T47D (cell line): Measurements from ENCODE around the gene DLG2.

Experiments used
- DNase-seq, 2 experiments: peaks; one replicate each; pipeline versions ENCODE4 v3.0.0 to v3.0.0-alpha.2; 2011 to 2012; ENCODE audit warnings: low read depth in 1 of 2, low spot score in 1 of 2
- JUND ChIP-seq: IDR thresholded peaks from 2 replicates; pipeline ENCODE4 v1.6.1; 2012; ENCODE audit warnings: low read depth
- in situ Hi-C: cut with HindIII; loops from 2 replicates; pipeline ENCODE4 v1.10.0; 2016; ENCODE audit warnings: low sequenced_read_pairs, low pct_unique_long_range_greater_than_20kb

The DLG2 gene

DNA sequence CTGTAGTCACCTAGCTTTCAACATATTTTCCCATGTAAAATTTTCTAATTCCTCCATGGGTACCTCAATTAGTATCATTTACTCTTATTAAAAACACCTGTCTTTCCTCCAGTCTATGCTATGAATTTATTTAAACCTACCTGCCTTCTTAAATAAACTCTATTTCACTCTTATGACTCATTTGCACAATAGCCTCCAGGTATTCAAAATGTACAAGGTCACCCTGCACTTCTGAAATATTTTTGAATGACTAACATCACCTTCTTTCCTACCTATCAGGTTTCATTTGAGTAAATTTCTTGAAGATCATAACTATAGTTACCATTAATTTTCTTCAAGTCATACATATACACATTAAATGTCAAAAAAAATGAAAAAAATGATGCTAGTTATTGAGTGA is 939.7 kb downstream of the DLG2 start:
- TF ChIP-seq JUND = peak; percentile 99
- DNase-seq = peak; percentile 36 to 95
- in situ Hi-C loops = no loop called here

DNA sequence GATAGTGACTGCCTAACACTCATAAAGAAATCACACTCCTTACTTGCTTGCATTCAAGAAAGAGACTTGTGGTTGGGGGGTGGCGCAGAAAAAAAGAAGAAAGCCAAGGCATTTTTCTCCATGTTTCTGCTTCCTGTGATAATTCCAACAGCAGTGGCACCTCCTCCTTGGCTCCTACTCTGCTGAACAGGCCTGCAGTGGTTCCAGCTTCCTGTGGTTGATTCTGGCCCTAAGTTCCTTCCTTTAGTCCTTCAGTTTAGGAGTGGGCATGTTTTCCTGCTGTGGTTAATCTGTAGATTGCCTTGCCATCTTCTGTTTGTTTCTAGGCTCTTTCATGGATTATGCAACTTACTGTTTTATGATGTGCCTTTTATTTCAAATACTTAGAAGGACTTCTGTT is 940.4 kb downstream of the DLG2 start:
- in situ Hi-C loops = no loop called here
- DNase-seq = peak in 1 of 2 experiments; percentile 67
- TF ChIP-seq JUND = no peak

DNA sequence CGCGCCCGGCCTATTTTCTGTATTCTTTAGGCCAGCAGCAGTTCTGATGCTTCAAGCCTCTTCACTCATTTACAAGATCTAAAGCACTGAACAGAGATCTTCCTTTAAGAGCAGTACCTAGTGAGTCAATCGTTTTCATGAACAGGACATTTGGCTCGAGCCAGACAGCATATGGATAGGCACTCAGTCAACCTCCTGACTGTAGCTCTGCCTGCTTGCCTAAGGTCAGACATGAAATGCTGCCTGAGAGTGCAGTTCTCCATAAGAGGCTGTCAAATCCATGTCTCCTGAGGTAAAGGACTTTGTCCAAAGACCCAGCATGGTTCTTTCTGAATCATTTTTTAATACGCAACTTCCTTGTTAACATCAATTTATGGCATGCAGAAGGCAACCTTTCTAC is 941.2 kb downstream of the DLG2 start:
- no peak for DNase-seq
- in situ Hi-C loops = no loop called here
- TF ChIP-seq JUND = no peak

DNA sequence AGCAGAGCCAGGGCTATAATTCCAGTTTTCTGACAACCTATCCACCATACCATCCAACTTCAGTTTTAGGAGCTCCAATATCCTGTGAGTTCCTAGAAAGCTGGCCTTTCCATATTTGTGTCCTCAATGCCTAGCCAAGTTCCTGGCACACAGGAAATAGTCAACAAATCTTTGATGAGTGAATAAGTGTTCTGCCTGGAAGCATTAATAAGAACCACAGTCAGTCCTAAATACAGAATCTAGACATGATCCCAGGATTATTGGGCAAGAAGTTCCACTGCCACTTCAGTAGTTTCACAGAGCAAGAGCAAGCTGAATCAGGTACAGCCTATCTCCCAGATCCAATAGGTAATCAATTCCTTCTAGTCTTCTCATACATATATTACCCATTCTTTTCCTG is 942.0 kb downstream of the DLG2 start:
- TF ChIP-seq JUND = no peak
- in situ Hi-C loops = no loop called here
- peak in 1 of 2 experiments; percentile 33 for DNase-seq

DNA sequence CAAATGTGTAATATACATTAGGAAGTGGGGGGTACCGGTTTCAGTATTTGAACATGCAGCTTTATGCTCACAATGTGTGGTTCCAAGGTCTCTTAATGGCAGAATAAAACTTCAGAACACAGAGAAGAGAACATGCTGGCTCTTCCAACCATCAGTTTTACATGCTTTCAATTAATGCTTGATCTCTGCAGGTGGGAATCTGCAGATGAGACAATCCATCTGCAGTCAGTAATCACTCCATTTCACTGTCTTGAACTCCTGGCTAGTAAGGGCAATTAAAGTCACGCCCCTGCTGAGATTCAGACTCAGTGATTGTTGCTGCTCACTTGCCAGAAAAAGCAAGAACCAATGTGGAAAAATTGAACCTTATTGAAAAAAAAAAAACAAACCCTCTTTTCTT is 945.7 kb downstream of the DLG2 start:
- TF ChIP-seq JUND = no peak
- no peak for DNase-seq
- in situ Hi-C loops = no loop called here

DNA sequence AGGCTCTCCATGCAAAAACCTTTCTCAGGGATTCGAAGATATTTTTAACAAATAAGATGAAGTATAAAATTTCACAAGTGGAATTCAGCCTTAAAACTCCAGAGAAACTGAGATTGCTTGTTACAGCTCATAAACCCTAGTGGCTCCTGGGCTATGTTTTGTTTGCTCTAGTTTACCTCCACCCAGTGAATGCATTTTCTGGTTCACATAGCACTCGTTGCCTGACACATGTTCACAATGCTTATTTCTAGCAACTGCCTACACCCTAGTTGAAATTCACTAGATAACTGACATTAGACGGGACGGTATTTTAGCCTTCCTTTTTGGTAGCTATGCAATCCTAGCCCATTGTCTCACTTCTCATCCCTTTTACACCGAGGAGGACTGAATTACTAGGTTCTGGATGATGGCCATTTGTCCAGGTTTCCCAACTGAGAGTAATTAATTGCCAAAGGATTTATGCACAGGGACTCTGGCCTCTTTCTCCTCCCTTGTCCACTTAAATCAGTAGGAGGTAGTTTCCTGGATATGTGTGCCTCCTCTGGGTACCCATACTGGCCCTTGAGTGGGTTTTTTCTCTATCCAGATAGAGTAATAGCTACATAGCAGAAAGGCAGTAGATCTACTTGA is 951.6 kb downstream of the DLG2 start:
- DNase-seq = no peak
- in situ Hi-C loops = no loop called here

DNA sequence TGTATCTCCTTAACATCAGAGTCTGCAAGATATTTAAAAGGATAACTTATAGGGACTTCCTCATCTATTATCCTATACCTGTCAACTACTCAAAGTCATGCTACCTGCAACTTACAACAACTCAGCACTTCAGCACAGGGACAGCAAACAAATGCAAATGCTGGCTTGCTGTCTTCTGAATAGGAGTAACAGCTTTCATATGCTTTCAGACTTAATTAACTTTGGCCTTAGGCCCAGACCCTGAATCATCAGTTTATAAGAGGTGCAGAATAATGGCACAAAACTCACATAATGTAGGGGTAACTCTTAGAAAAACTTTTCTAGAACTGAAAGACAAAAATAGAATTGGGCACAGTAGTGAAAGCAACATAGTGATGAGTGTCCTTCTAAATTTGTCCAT is 953.4 kb downstream of the DLG2 start:
- in situ Hi-C loops = no loop called here
- DNase-seq = peak in 1 of 2 experiments; percentile 78
- no peak for TF ChIP-seq JUND

More for the DNA sequence above, 951.6 kb downstream of the DLG2 start:
- no peak for TF ChIP-seq JUND

DNA sequence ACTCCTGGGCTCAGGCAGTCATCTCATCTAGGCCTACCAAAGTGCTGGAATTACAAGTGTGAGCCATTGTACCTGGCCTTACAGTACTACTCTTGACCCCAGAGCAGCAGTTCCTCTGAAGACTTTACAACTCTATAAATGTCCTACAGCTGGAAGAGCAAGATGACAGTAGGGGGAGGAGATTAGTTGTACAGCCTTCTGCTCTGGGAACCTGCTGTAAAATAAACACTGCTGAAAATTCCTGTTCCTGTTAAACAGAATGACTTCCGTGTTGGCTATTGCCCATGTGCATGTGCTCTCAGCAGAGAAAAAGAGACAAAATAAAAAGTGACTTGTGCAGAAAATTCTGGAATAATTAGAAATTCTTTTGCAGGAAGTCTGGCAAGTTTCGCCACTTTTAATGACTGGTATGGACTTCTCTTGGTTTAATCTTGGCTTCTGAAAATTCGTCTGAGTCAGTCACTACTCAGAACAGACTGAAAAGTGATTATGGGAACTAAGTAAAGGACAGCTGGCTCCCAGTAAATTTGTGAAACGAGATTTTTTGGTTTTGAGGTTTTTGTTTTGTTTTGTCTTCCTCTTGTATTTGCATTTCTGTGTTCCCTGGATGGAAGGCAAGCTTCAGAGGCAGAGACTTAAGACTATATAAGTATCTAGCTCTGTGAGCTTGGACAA is 955.7 kb downstream of the DLG2 start:
- TF ChIP-seq JUND = peak; percentile 47; the same call in 1 of the 2 replicates
- in situ Hi-C loops = no loop called here
- peak; percentile 45 to 96 for DNase-seq

DNA sequence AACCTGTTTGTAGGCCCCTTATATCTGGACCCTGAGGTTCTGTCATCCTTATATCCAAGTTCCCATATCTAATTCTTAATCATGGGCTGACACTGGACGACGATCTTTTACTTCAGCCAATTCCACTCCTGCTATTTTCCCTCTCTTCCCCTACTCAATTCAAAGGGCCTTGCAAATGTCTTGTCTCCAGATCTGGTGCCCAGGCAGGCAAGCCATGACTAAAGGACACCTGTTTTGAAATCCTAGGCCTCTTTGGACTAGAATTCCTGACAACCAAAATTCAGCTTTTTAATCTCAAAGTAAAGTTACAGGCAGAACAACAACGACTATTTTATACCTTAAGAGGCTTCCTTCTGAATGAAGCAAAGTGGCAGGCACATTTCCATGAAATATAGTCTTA is 963.4 kb downstream of the DLG2 start:
- in situ Hi-C loops = no loop called here
- TF ChIP-seq JUND = no peak

DNA sequence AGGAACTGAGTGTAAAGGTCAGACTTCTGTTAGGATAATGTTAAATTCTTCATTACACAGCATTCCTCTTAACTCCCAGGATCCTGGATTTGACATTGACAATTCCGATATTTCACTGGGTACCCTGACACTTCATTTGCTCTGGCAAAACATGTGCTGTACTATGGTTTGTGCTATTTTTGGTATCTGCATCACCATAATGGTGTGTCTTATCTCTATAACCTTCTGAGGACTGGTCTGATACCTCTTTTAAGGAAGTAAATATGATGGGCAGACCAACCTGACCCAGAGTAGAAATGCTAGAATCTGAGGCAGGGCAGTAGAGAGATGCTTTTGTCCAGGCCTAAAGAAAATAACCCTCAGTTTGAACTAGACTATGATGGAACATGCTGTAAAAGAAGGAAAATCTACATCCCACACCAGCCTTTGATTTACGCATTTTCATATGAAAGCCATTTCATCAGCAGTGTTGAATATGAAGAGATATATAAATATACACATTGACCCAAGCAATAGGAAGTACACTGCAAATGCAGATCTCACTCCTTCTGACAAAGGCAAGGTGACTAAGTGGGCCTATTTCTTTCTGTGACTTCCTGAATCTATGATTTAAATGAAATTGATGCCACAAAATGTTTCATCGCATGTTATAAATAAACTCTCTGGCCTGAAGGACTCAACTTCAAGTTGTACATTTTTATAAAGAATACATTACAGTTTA is 966.7 kb downstream of the DLG2 start:
- DNase-seq = no peak
- TF ChIP-seq JUND = no peak
- in situ Hi-C loops = no loop called here

More for the DNA sequence above, 963.4 kb downstream of the DLG2 start:
- no peak for DNase-seq

DNA sequence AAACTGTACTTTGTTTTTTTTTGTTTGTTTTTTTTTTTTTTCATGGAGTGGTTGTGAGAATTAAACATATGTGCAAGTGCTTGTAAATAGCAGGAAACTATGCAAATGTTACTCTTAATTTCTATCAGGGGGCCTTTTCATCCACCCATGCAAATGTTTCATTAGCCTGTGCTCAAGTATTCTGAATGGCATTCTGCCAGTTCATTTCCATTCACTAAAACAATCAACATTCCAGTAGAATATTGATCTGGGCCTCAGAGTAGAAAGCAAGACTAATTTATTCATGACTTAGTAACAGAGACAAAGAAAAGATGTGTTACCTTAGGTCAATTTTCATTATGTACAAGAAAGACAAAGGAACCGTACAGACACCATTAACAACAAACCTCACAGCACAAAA is 971.4 kb downstream of the DLG2 start:
- no peak for DNase-seq
- in situ Hi-C loops = no loop called here
- TF ChIP-seq JUND = no peak

DNA sequence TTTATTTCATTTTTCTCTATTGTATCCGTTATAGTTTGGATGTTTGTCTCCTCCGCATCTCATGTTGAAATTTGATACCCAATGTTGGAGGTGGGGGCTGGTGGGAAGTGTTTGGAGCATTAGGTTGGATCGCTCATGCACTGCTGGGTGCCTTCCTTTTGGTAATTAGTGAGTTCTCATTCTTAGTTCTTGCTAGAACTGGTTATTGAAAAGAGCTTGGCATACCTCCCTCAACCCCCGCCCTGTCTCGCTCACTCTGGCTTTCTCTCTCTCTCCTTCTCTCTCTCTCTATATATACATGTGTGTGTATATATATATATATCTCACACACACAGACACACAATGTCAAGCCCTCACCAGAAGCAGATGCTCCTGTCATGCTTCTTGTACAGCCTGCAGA is 978.7 kb downstream of the DLG2 start:
- in situ Hi-C loops = no loop called here
- no peak for DNase-seq
- TF ChIP-seq JUND = no peak
